Neuronal stem cell (in vitro differentiated cells): ENCODE measurements around the gene EFCAB13.

ENCODE experiments used
- DNase-seq: peaks from one replicate; pipeline ENCODE4 v3.0.0-alpha.2; 2013; ENCODE audit warnings: low spot score
- H2AFZ ChIP-seq: one replicate; pipeline ENCODE4 v1.6.1; 2013; ENCODE audit warnings: mild to moderate bottlenecking, low read length, inconsistent platforms
- H2AK5ac ChIP-seq: 2 replicates; pipeline ENCODE4 v1.6.1; 2013; ENCODE audit warnings: low read depth, mild to moderate bottlenecking, inconsistent platforms, low read length, moderate library complexity, mixed read lengths
- H2BK120ac ChIP-seq: 2 replicates; pipeline ENCODE4 v1.6.1; 2013; ENCODE audit warnings: low read depth, mild to moderate bottlenecking, inconsistent platforms, low read length, moderate library complexity, mixed read lengths
- H2BK12ac ChIP-seq: one replicate; pipeline ENCODE4 v1.6.1; 2013; ENCODE audit warnings: low read length, inconsistent platforms
- H2BK15ac ChIP-seq: 2 replicates; pipeline ENCODE4 v1.6.1; 2013; ENCODE audit warnings: mild to moderate bottlenecking, low read length, inconsistent platforms, mixed read lengths
- H2BK5ac ChIP-seq: one replicate; pipeline ENCODE4 v1.6.1; 2013; ENCODE audit warnings: inconsistent platforms, mild to moderate bottlenecking, low read length, moderate library complexity
- H3K14ac ChIP-seq: one replicate; pipeline ENCODE4 v1.6.1; 2013; ENCODE audit warnings: low read length, inconsistent platforms
- H3K18ac ChIP-seq: 2 replicates; pipeline ENCODE4 v1.6.1; 2013; ENCODE audit warnings: low read length, inconsistent platforms
- H3K23ac ChIP-seq: 2 replicates; pipeline ENCODE4 v1.6.1; 2013; ENCODE audit warnings: low read depth, mild to moderate bottlenecking, mixed read lengths, low read length, inconsistent platforms; ENCODE audit not compliant: poor library complexity
- H3K27ac ChIP-seq: replicated peaks from 3 replicates; pipeline ENCODE4 v1.5.1; 2013; ENCODE audit warnings: low read length, inconsistent platforms
- H3K27me3 ChIP-seq, 3 experiments: 2 replicates each; pipeline ENCODE4 v1.6.1; 2013; ENCODE audit warnings: low read length in 3 of 3, mild to moderate bottlenecking in 2 of 3, inconsistent platforms in 1 of 3, low read depth in 1 of 3, mixed read lengths in 1 of 3, moderate library complexity in 1 of 3; ENCODE audit not compliant: control insufficient read depth in 3 of 3, insufficient read depth in 3 of 3
- H3K36me3 ChIP-seq, 2 donors: replicated peaks in 1 of 2; 2 replicates each; pipeline ENCODE4 v1.6.1; 2013; ENCODE audit warnings: low read length in 2 of 2; ENCODE audit not compliant: control insufficient read depth in 2 of 2, insufficient read depth in 2 of 2
- H3K4ac ChIP-seq: 2 replicates; pipeline ENCODE4 v1.6.1; 2013; ENCODE audit warnings: inconsistent platforms, mild to moderate bottlenecking, low read length, moderate library complexity
- H3K4me1 ChIP-seq, 2 donors: 1 replicate in 1 of 2; 2 replicates in 1 of 2; pipeline ENCODE4 v1.6.1; 2013; ENCODE audit warnings: low read length in 2 of 2, low read depth in 1 of 2; ENCODE audit not compliant: control insufficient read depth in 2 of 2, insufficient read depth in 1 of 2
- H3K4me2 ChIP-seq: one replicate; pipeline ENCODE4 v1.6.1; 2013; ENCODE audit warnings: mild to moderate bottlenecking, low read length, inconsistent platforms; ENCODE audit not compliant: insufficient read depth, poor library complexity, severe bottlenecking
- H3K4me3 ChIP-seq, 2 donors: 2 replicates each; pipeline ENCODE4 v1.5.1; 2013; ENCODE audit warnings: low read length in 2 of 2, mild to moderate bottlenecking in 2 of 2, inconsistent platforms in 1 of 2, moderate library complexity in 1 of 2
- H3K79me1 ChIP-seq: one replicate; pipeline ENCODE4 v1.6.1; 2013; ENCODE audit warnings: low read depth, mild to moderate bottlenecking, inconsistent platforms, low read length, moderate library complexity
- H3K9ac ChIP-seq: one replicate; pipeline ENCODE4 v1.6.1; 2013; ENCODE audit warnings: mild to moderate bottlenecking, low read depth, low read length, inconsistent platforms; ENCODE audit not compliant: poor library complexity
- H3K9me3 ChIP-seq, 2 donors: replicated peaks in 1 of 2; 2 replicates each; pipeline versions ENCODE3 to v1.6.1; 2013; ENCODE audit warnings: low read length in 2 of 2, mild to moderate bottlenecking in 2 of 2, inconsistent platforms in 1 of 2, low read depth in 1 of 2, mixed read lengths in 1 of 2, moderate library complexity in 1 of 2; ENCODE audit not compliant: control insufficient read depth in 2 of 2, insufficient read depth in 1 of 2
- H4K8ac ChIP-seq: one replicate; pipeline ENCODE4 v1.6.1; 2013; ENCODE audit warnings: low read depth, mild to moderate bottlenecking, inconsistent platforms, low read length, moderate library complexity
- H4K91ac ChIP-seq: one replicate; pipeline ENCODE4 v1.6.1; 2013; ENCODE audit warnings: low read length, low read depth, mild to moderate bottlenecking, inconsistent platforms; ENCODE audit not compliant: poor library complexity
- WGBS, 2 donors: extraction: QIAGEN DNeasy Blood & Tissue Kit; methylation state at CpG; one replicate each; pipeline ENCODE4 v1.1.7; 2013; ENCODE audit warnings: missing lambda C conversion rate in 2 of 2, mixed read lengths in 1 of 2; ENCODE audit not compliant: insufficient read length in 2 of 2, insufficient replicate concordance in 1 of 2; ENCODE audit errors: extremely low coverage in 2 of 2; 5-methylcytosine and 5-hydroxymethylcytosine counted together

Gene EFCAB13

GRCh38 chr17:47404875-47405274 is 81.1 kb downstream of the EFCAB13 start:
- H3K18ac ChIP-seq, result no peak overlapping the region
- H4K8ac ChIP-seq, result no peak overlapping the region
- H3K9me3 ChIP-seq, result no peaks in the 10 kb centered on the region
- no peak overlapping the region for H4K91ac ChIP-seq
- H3K14ac ChIP-seq, result no peak overlapping the region
- no peak overlapping the region for H3K4me3 ChIP-seq
- DNase-seq, result no peak
- no peak overlapping the region for H2AFZ ChIP-seq
- no peak overlapping the region for H2BK15ac ChIP-seq
- peaks cover 0 to 2% of the 10 kb centered on the region in 2 donors for H3K4me1 ChIP-seq
- no peak overlapping the region for H2BK120ac ChIP-seq
- no peak overlapping the region for H3K4me2 ChIP-seq
- H2BK12ac ChIP-seq, result no peak overlapping the region
- no peak overlapping the region for H3K9ac ChIP-seq
- no peak overlapping the region for H3K23ac ChIP-seq
- no peaks in the 10 kb centered on the region for H3K79me1 ChIP-seq
- no peak overlapping the region for H3K4ac ChIP-seq
- no peak overlapping the region for H2AK5ac ChIP-seq
- H2BK5ac ChIP-seq, result no peak overlapping the region
- no peaks in the 10 kb centered on the region for H3K36me3 ChIP-seq
- no peak overlapping the region for H3K27ac ChIP-seq
- H3K27me3 ChIP-seq, result no peaks in the 10 kb centered on the region

- Histone ChIP-seq H3K4me3 (no peak overlapping the region), H3K27me3 (no peaks in the 10 kb centered on the region), H3K27ac (no peak overlapping the region)
Measured at GRCh38 chr17:47413872-47414271, 90.1 kb downstream of the EFCAB13 start.

GRCh38 chr17:47414612-47415011 is 90.9 kb downstream of the EFCAB13 start:
- Histone ChIP-seq H3K14ac (no peak overlapping the region), H3K27me3 (no peaks in the 10 kb centered on the region), H2BK12ac (no peak overlapping the region), H2BK15ac (no peak overlapping the region), H2BK5ac (no peak overlapping the region), H3K79me1 (no peaks in the 10 kb centered on the region), H2AFZ (no peak overlapping the region), H3K23ac (no peak overlapping the region), H3K4me2 (no peak overlapping the region), H2AK5ac (no peak overlapping the region), H3K4ac (no peak overlapping the region), H2BK120ac (no peak overlapping the region), H3K27ac (no peak overlapping the region), H3K9me3 (no peaks in the 10 kb centered on the region), H3K18ac (no peak overlapping the region), H4K91ac (no peak overlapping the region), H4K8ac (no peak overlapping the region), H3K36me3 (no peaks in the 10 kb centered on the region), H3K4me3 (no peak overlapping the region), H3K9ac (no peak overlapping the region), H3K4me1 (peaks cover 0 to 2% of the 10 kb centered on the region in 2 donors)
- no peak for DNase-seq
- WGBS, 2 donors, result no CpG with 5 or more reads among the region's 1 CpG

More at GRCh38 chr17:47413872-47414271, 90.1 kb downstream of the EFCAB13 start:
- Histone ChIP-seq H2BK5ac (no peak overlapping the region), H3K4me1 (peaks cover 0 to 2% of the 10 kb centered on the region in 2 donors), H3K36me3 (no peaks in the 10 kb centered on the region), H3K79me1 (no peaks in the 10 kb centered on the region), H2AFZ (no peak overlapping the region), H2AK5ac (no peak overlapping the region), H4K8ac (no peak overlapping the region), H2BK15ac (no peak overlapping the region), H3K4ac (no peak overlapping the region), H2BK12ac (no peak overlapping the region), H3K9ac (no peak overlapping the region), H3K4me2 (no peak overlapping the region), H3K18ac (no peak overlapping the region), H4K91ac (no peak overlapping the region), H2BK120ac (no peak overlapping the region), H3K14ac (no peak overlapping the region), H3K23ac (no peak overlapping the region), H3K9me3 (no peaks in the 10 kb centered on the region)
- no peak for DNase-seq
- WGBS, 2 donors, result no CpG with 5 or more reads among the region's 3 CpGs

- DNase-seq, result no peak
- peaks cover 0 to 14% (median 5%) of the 10 kb centered on the region in 3 experiments for H3K27me3 ChIP-seq
- peak overlapping the region; percentile 93 for H3K4me2 ChIP-seq
- no peak overlapping the region for H2BK12ac ChIP-seq
- H3K36me3 ChIP-seq, result peaks cover 0 to 7% of the 10 kb centered on the region in 2 donors
- H2AFZ ChIP-seq, result no peak overlapping the region
- H2BK120ac ChIP-seq, result no peak overlapping the region
- H3K4me3 ChIP-seq, result peak overlapping the region in 1 of 2 donors; percentile 77
- H3K9ac ChIP-seq, result peak overlapping the region; percentile 70
- H2AK5ac ChIP-seq, result no peak overlapping the region
- H2BK15ac ChIP-seq, result no peak overlapping the region
- H3K79me1 ChIP-seq, result no peaks in the 10 kb centered on the region
- peak overlapping the region; percentile 55 for H3K23ac ChIP-seq
- no peak overlapping the region for H3K4ac ChIP-seq
- H2BK5ac ChIP-seq, result no peak overlapping the region
- H3K27ac ChIP-seq, result no peak overlapping the region
- no peaks in the 10 kb centered on the region for H3K4me1 ChIP-seq
- H3K9me3 ChIP-seq, result no peaks in the 10 kb centered on the region
- H4K8ac ChIP-seq, result no peak overlapping the region
- WGBS, 2 donors, result no CpG with 5 or more reads among the region's 113 CpGs
- H3K18ac ChIP-seq, result peak overlapping the region; percentile 83
- peak overlapping the region; percentile 89 for H3K14ac ChIP-seq
- H4K91ac ChIP-seq, result no peak overlapping the region
Measured at GRCh38 chr17:47423406-47424295, 99.9 kb downstream of the EFCAB13 start.
